ENCODE data around the gene ZNF302.

ZNF302 gene

GRCh38 chr19:34686455-34686854 lies 9.0 kb downstream of the ZNF302 start:
- Histone ChIP-seq H3K36me3 (ENCODE audit: insufficient read depth, low read length) (peaks cover 29% of the 10 kb centered on the region), H3K4me3 (ENCODE audit: low read depth, low read length, poor library complexity, severe bottlenecking) (no peak overlapping the region), H2AFZ (ENCODE audit: low read length) (no peak overlapping the region), H3K27ac (ENCODE audit: low read depth, low read length, poor library complexity, severe bottlenecking) (no peak overlapping the region), H3K27me3 (ENCODE audit: insufficient read depth, low read length) (no peaks in the 10 kb centered on the region), H3K4me1 (ENCODE audit: insufficient read depth, low read length, severe bottlenecking) (no peaks in the 10 kb centered on the region), H3F3A (ENCODE audit: insufficient read depth, low read length) (no peaks in the 10 kb centered on the region), H3K9ac (ENCODE audit: low read length) (no peak overlapping the region), H3K4me2 (ENCODE audit: low read length) (no peak overlapping the region), H3K9me2 (ENCODE audit: low read depth, low read length) (no peaks in the 10 kb centered on the region), H3K79me2 (ENCODE audit: insufficient read depth, low read length) (no peaks in the 10 kb centered on the region), H3K9me3 (ENCODE audit: low read length) (peaks cover 27% of the 10 kb centered on the region), H4K20me1 (ENCODE audit: insufficient read depth, low read length) (no peaks in the 10 kb centered on the region)
- TF ChIP-seq, protein P1, sequence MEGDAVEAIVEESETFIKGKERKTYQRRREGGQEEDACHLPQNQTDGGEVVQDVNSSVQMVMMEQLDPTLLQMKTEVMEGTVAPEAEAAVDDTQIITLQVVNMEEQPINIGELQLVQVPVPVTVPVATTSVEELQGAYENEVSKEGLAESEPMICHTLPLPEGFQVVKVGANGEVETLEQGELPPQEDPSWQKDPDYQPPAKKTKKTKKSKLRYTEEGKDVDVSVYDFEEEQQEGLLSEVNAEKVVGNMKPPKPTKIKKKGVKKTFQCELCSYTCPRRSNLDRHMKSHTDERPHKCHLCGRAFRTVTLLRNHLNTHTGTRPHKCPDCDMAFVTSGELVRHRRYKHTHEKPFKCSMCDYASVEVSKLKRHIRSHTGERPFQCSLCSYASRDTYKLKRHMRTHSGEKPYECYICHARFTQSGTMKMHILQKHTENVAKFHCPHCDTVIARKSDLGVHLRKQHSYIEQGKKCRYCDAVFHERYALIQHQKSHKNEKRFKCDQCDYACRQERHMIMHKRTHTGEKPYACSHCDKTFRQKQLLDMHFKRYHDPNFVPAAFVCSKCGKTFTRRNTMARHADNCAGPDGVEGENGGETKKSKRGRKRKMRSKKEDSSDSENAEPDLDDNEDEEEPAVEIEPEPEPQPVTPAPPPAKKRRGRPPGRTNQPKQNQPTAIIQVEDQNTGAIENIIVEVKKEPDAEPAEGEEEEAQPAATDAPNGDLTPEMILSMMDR (IDR thresholded peaks at IDR 0.05; ENCODE audit: low read length) = no peak
- TF ChIP-seq EZH2 (IDR thresholded peaks at IDR 0.05; ENCODE audit: borderline replicate concordance, low read length) = no peak

- Histone ChIP-seq H3K4me1 (ENCODE audit: insufficient read depth, low read length, severe bottlenecking) (no peaks in the 10 kb centered on the region), H3K4me3 (ENCODE audit: low read depth, low read length, poor library complexity, severe bottlenecking) (no peak overlapping the region), H3K79me2 (ENCODE audit: insufficient read depth, low read length) (no peaks in the 10 kb centered on the region), H3K9ac (ENCODE audit: low read length) (no peak overlapping the region), H3K4me2 (ENCODE audit: low read length) (no peak overlapping the region), H2AFZ (ENCODE audit: low read length) (no peak overlapping the region), H3K9me3 (ENCODE audit: low read length) (peaks cover 25% of the 10 kb centered on the region), H3F3A (ENCODE audit: insufficient read depth, low read length) (no peaks in the 10 kb centered on the region), H3K27ac (ENCODE audit: low read depth, low read length, poor library complexity, severe bottlenecking) (no peak overlapping the region), H4K20me1 (ENCODE audit: insufficient read depth, low read length) (no peaks in the 10 kb centered on the region), H3K27me3 (ENCODE audit: insufficient read depth, low read length) (no peaks in the 10 kb centered on the region), H3K9me2 (ENCODE audit: low read depth, low read length) (no peaks in the 10 kb centered on the region), H3K36me3 (ENCODE audit: insufficient read depth, low read length) (peaks cover 20% of the 10 kb centered on the region)
- TF ChIP-seq, protein P1 (IDR thresholded peaks at IDR 0.05; ENCODE audit: low read length) = no peak
These were observed 9.9 kb downstream of the ZNF302 start for GRCh38 chr19:34687348-34687747.

DNA sequence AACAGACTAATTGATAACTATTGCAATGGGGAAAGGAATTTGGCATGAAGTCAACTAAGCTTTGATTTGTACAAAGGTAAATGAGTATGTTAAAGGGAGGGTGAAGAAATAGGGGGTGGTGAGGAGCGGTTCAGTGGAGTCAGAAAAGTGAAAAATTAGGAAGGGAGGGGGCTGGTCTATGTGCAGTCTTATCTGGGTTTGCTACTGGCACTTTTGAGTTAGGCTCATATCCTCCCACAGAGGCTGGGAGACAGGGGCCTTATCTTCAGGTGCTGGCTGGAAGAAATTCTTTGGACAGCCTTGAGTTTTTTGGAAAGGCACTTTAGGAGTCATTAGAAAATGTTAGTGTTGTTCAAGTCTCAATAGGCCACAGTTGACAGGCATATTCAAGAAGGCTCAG lies 11.1 kb downstream of the ZNF302 start:
- Histone ChIP-seq H3K4me3 (ENCODE audit: low read depth, low read length, poor library complexity, severe bottlenecking) (no peak overlapping the region), H3K27ac (ENCODE audit: low read depth, low read length, poor library complexity, severe bottlenecking) (no peak overlapping the region), H3K27me3 (ENCODE audit: insufficient read depth, low read length) (no peaks in the 10 kb centered on the region), H2AFZ (ENCODE audit: low read length) (no peak overlapping the region), H3F3A (ENCODE audit: insufficient read depth, low read length) (no peaks in the 10 kb centered on the region), H3K4me2 (ENCODE audit: low read length) (no peak overlapping the region), H4K20me1 (ENCODE audit: insufficient read depth, low read length) (no peaks in the 10 kb centered on the region), H3K36me3 (ENCODE audit: insufficient read depth, low read length) (peaks cover 8% of the 10 kb centered on the region), H3K9me3 (ENCODE audit: low read length) (peaks cover 24% of the 10 kb centered on the region), H3K79me2 (ENCODE audit: insufficient read depth, low read length) (no peaks in the 10 kb centered on the region), H3K4me1 (ENCODE audit: insufficient read depth, low read length, severe bottlenecking) (no peaks in the 10 kb centered on the region), H3K9me2 (ENCODE audit: low read depth, low read length) (no peaks in the 10 kb centered on the region), H3K9ac (ENCODE audit: low read length) (no peak overlapping the region)
- TF ChIP-seq, protein P1 (IDR thresholded peaks at IDR 0.05; ENCODE audit: low read length) = no peak
- TF ChIP-seq EZH2 (IDR thresholded peaks at IDR 0.05; ENCODE audit: borderline replicate concordance, low read length) = no peak
